ENCODE data around the gene SORCS2. TPM values are rescaled to one million over a fixed set of nuclear protein-coding genes. Genes with fewer than 3 reads are reported as not detected.
A peak's percentile ranks its signal among the peaks of the same experiment; 100 is the strongest.

Gene SORCS2
- total and polyA plus RNA-seq, 12 donors: 0.67 to 15.5 (median 1.3) TPM

DNA sequence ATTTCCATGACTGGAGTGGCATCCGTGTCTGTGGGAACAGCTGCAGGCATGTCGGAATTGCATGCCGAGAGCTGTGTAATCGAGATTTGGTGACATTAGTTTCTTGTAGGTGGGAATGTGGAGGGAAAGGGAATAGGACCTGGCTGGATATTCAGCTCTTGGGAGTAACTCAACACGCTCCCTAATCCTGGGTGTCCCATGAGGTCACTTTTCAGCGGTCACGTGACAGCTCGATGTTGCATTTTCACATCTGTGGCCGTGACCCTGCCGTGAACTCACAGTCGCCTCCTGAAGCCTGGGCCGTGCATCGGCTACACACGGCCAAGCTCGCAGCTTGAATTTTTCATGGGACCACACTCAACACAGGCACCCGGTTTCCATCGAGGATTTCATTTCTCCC is 268.2 kb downstream of the SORCS2 start:
- Histone ChIP-seq H3K27ac (no peak overlapping the region), H3K27me3 (no peaks in the 10 kb centered on the region), H3K36me3 (replicated peaks in 1 of 2) (no peaks in the 10 kb centered on the region), H3K4me3 (no peak overlapping the region), H3K4me1 (replicated peaks in 1 of 2) (no peaks in the 10 kb centered on the region), H3K9me3 (replicated peaks in 1 of 3) (no peaks in the 10 kb centered on the region)
- intact Hi-C loops (cut with DNase I): no loop called here
- TF ChIP-seq, protein P1, sequence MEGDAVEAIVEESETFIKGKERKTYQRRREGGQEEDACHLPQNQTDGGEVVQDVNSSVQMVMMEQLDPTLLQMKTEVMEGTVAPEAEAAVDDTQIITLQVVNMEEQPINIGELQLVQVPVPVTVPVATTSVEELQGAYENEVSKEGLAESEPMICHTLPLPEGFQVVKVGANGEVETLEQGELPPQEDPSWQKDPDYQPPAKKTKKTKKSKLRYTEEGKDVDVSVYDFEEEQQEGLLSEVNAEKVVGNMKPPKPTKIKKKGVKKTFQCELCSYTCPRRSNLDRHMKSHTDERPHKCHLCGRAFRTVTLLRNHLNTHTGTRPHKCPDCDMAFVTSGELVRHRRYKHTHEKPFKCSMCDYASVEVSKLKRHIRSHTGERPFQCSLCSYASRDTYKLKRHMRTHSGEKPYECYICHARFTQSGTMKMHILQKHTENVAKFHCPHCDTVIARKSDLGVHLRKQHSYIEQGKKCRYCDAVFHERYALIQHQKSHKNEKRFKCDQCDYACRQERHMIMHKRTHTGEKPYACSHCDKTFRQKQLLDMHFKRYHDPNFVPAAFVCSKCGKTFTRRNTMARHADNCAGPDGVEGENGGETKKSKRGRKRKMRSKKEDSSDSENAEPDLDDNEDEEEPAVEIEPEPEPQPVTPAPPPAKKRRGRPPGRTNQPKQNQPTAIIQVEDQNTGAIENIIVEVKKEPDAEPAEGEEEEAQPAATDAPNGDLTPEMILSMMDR (IDR thresholded peaks at IDR 0.05): no peak
- no peak for TF ChIP-seq POLR2A (IDR thresholded peaks at IDR 0.05)
- 50 to 62% (median 56%) methylated on average over 14 to 17 of the region's 17 CpGs for WGBS, 4 donors
- peak in 2 of 7 donors; percentile 14 to 60 for DNase-seq

DNA sequence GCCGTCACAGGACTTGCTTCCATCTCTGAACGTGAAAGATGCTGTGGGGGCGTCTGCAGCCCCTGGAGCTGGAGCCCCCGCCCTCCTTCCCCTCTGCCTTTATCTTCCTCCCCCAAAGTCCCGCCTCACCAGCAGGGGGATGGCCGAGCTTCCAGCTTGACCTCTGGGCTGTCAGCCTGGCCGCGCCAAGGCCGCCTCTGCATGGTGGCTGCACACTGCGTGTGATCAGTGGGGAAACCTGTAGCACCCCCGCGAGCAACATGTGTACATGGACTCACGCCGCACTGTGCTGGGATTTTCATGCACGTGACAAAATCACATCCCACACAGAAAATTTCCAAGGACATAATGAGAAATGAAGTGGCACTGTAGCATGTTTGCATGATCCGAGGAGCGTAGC is 268.9 kb downstream of the SORCS2 start:
- Histone ChIP-seq H3K27me3 (no peaks in the 10 kb centered on the region), H3K4me1 (replicated peaks in 1 of 2) (no peaks in the 10 kb centered on the region), H3K27ac (no peak overlapping the region), H3K9me3 (replicated peaks in 1 of 3) (no peaks in the 10 kb centered on the region), H3K36me3 (replicated peaks in 1 of 2) (no peaks in the 10 kb centered on the region), H3K4me3 (no peak overlapping the region)
- WGBS, 4 donors: 51 to 63% (median 57%) methylated on average over 8 to 17 of the region's 17 CpGs
- intact Hi-C loops (cut with DNase I): no loop called here
- no peak for DNase-seq
- TF ChIP-seq, protein P1 (IDR thresholded peaks at IDR 0.05): no peak
- no peak for TF ChIP-seq POLR2A (IDR thresholded peaks at IDR 0.05)

DNA sequence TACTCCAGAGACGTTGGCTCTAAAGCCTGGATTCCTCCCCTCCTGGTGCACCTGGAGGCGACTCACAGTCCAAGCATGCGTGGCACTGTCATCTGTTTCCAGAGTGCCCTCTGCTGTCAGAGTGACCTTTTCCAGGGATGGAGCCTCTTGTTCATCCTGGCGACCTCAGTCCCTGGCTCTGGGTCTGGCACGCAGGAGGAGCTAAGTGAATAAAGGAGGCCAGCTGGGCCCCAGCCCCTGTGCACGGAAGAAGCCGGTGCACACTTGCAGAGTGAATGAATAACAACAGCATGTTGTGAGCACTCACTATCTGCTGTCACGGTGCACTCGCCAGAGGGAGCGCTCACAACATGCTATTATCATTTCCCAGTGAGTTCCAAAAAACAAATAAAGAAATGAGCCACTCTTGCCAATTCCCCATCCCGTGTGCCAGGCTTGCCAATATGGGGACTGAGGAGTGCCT is 270.2 kb downstream of the SORCS2 start:
- Histone ChIP-seq H3K9me3 (replicated peaks in 1 of 3) (no peaks in the 10 kb centered on the region), H3K4me3 (no peak overlapping the region), H3K27me3 (no peaks in the 10 kb centered on the region), H3K27ac (no peak overlapping the region), H3K4me1 (replicated peaks in 1 of 2) (no peaks in the 10 kb centered on the region), H3K36me3 (replicated peaks in 1 of 2) (no peaks in the 10 kb centered on the region)
- WGBS, 4 donors: 37 to 60% (median 44%) methylated on average over 8 to 11 of the region's 11 CpGs
- intact Hi-C loops (cut with DNase I): no loop called here
- peak in 1 of 7 donors; percentile 56 for DNase-seq
- no peak for TF ChIP-seq POLR2A (IDR thresholded peaks at IDR 0.05)
- TF ChIP-seq, protein P1 (IDR thresholded peaks at IDR 0.05): no peak

DNA sequence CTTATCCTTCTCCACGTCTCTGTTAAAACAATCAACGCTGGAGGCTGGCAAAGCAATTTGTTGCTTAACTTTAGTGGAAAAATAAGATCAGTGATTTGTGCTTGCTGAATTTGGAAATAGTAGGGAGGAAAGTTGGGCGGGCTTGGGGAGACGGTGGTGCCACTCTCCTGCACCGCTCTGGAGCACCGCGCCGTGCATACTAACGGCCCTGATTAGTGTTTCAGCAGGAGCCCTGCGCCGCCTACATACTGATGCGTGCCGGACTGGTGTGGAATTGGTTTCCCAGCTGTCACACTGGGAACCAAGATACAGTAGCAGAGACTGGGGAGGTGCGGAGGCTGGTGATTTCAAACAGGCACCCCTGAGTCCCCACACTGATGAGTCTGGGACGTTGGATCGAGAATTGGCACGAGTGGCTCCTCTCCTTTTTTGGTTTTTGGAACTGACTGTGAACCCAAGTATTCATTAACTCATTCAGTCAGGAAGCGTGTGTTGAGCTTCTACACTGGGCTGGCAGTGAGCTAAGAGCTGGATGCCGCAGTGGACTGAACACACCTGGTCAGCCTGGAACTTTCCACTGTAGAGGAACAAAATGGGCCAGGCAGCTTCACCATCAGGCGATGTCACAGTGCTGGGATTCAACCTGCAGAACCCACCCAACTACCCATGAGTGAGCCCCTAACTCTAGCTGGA is 271.4 kb downstream of the SORCS2 start:
- Histone ChIP-seq H3K27ac (no peak overlapping the region), H3K4me1 (replicated peaks in 1 of 2) (no peaks in the 10 kb centered on the region), H3K36me3 (replicated peaks in 1 of 2) (no peaks in the 10 kb centered on the region), H3K9me3 (replicated peaks in 1 of 3) (no peaks in the 10 kb centered on the region), H3K27me3 (no peaks in the 10 kb centered on the region), H3K4me3 (no peak overlapping the region)
- DNase-seq: no peak
- TF ChIP-seq, protein P1 (IDR thresholded peaks at IDR 0.05): no peak
- no peak for TF ChIP-seq POLR2A (IDR thresholded peaks at IDR 0.05)
- WGBS, 4 donors: 79 to 89% (median 85%) methylated on average over 19 to 20 of the region's 20 CpGs
- intact Hi-C loops (cut with DNase I): no loop called here
